WERI-Rb-1 (cell line): ENCODE measurements around the gene TNNC1.

ENCODE experiments used
- DNase-seq: peaks from one replicate; pipeline ENCODE4 v3.0.0-alpha.2; 2020
- H3K27ac ChIP-seq: fragments of 250-450 bp; sonication (Bioruptor Pico); 2 replicates; pipeline ENCODE4 v1.5.1; 2020; ENCODE audit warnings: mild to moderate bottlenecking, moderate library complexity
- H3K27me3 ChIP-seq: fragments of 250-450 bp; sonication (Bioruptor Pico); 2 replicates; pipeline ENCODE4 v1.5.1; 2021; ENCODE audit warnings: mild to moderate bottlenecking, low read depth, moderate library complexity; ENCODE audit not compliant: insufficient read depth, severe bottlenecking
- H3K36me3 ChIP-seq: fragments of 250-450 bp; sonication (Bioruptor Pico); 2 replicates; pipeline ENCODE4 v1.5.1; 2020; ENCODE audit warnings: mild to moderate bottlenecking, moderate library complexity
- H3K4me3 ChIP-seq: 2 replicates; pipeline ENCODE4 v1.5.1; 2011; ENCODE audit warnings: low read depth, mild to moderate bottlenecking, control low read depth, low read length
- H3K9me3 ChIP-seq: fragments of 250-450 bp; sonication (Bioruptor Pico); 2 replicates; pipeline ENCODE4 v1.5.1; 2021; ENCODE audit warnings: mild to moderate bottlenecking, moderate library complexity; ENCODE audit not compliant: severe bottlenecking
- TF ChIP-seq, protein P1 (sequence below): IDR thresholded peaks from 2 replicates; pipeline ENCODE4 v1.5.1; 2011; ENCODE audit warnings: low read depth, mild to moderate bottlenecking, control low read depth, inconsistent platforms, low read length

Gene TNNC1

DNA sequence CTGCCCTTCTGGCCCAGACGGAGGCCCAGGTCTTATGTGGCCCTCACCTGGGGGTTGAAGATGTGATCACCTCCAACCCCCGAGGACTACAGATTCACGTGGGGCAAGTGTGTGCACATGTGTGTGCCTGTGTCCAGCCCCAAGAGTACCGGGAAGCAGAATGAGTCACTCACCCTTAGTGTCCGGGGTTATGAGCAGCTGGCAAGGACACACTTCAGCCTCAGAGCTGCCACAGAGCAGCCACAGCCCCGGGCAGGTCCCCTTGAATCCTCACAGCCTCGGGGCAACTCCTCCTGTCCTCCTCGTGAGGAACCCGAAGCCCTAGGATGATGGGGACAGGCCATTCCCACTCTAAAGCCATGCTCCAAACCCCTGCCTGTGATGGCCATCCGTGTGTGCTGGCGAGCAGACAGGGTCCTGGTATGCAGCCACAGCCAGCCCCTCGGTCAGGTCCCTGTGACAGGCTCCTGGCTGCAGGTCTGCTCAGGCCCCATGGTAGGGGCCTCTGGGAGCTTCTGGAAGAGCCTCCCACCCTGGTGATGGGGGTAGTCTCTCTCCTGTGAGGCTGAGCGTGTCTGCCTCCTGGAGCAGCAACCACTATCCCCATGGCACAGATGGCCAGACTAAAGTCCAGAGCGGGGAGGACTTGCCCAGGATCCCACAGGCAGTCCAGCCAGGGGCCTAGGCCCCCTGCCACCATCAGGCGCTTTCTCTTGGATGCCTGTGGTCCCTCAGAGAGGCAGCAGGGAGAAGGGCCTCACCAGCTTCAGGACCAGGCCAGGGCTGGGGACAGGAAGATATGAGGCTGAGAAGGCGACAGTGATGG is 42.1 kb upstream of the TNNC1 start:
- TF ChIP-seq, protein P1, sequence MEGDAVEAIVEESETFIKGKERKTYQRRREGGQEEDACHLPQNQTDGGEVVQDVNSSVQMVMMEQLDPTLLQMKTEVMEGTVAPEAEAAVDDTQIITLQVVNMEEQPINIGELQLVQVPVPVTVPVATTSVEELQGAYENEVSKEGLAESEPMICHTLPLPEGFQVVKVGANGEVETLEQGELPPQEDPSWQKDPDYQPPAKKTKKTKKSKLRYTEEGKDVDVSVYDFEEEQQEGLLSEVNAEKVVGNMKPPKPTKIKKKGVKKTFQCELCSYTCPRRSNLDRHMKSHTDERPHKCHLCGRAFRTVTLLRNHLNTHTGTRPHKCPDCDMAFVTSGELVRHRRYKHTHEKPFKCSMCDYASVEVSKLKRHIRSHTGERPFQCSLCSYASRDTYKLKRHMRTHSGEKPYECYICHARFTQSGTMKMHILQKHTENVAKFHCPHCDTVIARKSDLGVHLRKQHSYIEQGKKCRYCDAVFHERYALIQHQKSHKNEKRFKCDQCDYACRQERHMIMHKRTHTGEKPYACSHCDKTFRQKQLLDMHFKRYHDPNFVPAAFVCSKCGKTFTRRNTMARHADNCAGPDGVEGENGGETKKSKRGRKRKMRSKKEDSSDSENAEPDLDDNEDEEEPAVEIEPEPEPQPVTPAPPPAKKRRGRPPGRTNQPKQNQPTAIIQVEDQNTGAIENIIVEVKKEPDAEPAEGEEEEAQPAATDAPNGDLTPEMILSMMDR, result no peak
- Histone ChIP-seq H3K27ac (peak overlapping the region; percentile 43), H3K4me3 (no peak overlapping the region), H3K36me3 (peaks cover 27% of the 10 kb centered on the region), H3K9me3 (no peaks in the 10 kb centered on the region), H3K27me3 (no peaks in the 10 kb centered on the region)
- no peak for DNase-seq

DNA sequence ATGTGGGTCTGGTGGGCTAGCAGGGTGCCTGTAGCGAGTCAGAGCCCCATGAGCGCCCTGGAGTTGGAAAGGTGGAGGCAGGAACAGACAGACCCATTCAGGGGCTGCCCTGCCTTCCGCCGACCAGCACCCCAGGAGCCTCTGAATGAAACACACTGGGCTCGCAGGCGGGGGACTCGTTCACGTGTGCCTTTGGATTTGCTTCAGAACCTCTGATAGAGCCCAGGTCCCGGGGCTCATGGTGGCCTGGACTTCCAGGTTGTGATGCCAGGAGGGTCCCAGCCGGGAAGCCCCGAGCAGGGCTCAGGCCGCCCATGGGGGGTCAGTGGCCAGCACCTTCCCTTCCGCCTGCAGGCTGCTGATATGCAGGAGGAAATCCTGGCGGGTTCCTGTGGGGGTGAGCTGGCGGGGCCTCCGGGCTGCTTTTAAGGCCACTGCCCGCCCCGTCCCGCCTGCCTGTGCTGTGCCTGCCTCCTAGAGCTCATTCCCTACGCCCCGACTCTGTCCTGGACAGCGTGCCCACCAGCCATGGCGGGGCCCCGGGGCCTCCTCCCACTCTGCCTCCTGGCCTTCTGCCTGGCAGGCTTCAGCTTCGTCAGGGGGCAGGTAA is 41.1 kb upstream of the TNNC1 start, which contains the start of gene STAB1:
Gene STAB1 (plus strand): TSS at position 453 of the 610 bp plus-strand sequence. CDS start 76 bp downstream, at position 529.
- Histone ChIP-seq H3K9me3 (no peaks in the 10 kb centered on the region), H3K27me3 (no peaks in the 10 kb centered on the region), H3K36me3 (peaks cover 37% of the 10 kb centered on the region), H3K27ac (peak within 1 kb of the TSS; percentile 43), H3K4me3 (no peak within 1 kb of the TSS)
- TF ChIP-seq, protein P1, result no peak
- no peak for DNase-seq

DNA sequence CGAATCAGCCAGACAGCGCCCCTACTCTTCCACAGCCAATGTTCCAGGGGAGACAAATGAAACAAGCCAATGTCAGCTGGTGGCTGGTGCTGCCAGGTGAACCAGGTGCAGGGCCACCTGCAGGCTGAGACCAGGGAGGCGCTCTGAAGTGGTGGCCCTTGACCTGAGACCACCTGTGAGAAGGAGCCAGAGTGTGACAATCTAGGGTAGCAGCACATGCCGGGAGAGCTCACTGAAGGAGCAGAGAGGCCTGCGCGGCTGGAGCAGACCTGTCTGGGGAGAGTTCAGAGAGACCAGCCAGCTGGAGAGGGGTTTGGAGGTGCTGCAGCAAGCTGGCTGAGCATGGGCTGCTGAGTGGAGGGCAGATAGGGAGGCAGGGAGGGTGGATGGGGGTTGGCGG is 40.6 kb upstream of the TNNC1 start:
- H3K4me3 ChIP-seq, result no peak overlapping the region
- H3K9me3 ChIP-seq, result no peaks in the 10 kb centered on the region
- no peak for DNase-seq
- TF ChIP-seq, protein P1, result peak; percentile 17; the same call in 1 of the 2 replicates
- peaks cover 43% of the 10 kb centered on the region for H3K36me3 ChIP-seq
- no peak overlapping the region for H3K27ac ChIP-seq
- no peaks in the 10 kb centered on the region for H3K27me3 ChIP-seq

DNA sequence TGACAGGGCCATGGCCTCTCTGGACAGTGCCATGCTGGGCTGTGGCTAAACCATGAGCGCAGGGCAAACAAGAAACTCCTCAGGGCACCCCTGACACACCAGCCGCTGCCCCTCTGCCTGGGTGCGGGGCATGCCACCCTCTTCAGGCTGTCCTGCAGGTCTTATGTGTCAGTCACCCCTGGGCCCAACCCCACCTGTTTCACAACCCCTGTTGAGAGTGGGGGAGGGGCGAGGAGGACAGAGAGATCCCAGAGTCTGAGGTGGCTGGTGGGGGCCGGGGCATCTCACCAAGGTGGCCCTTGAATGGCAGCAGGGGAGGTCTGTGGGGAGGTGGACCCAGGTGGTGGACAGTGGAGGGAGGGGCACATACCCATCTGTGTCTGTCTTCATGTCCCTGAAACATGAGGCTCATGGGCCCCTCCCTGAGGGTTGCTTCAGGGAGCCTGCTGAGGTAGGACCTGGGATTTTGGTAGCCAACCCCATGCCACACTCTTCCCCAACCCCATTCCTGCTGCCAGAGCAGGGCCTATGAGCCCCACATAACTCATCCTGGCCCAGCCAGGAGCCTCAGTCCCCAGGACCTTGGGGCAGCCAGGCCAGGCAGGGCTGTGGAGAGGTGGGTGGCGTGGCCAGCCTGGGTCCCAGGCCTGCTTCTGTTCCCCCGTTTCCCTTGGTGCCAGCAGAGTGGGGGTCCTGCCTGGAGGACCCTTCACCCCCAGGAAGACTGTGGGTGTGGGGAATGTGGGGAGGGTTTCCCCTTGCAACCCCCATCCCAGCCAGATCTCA is 39.6 kb upstream of the TNNC1 start:
- Histone ChIP-seq H3K9me3 (no peaks in the 10 kb centered on the region), H3K36me3 (peaks cover 51% of the 10 kb centered on the region), H3K27ac (peak overlapping the region; percentile 47), H3K4me3 (no peak overlapping the region), H3K27me3 (no peaks in the 10 kb centered on the region)
- no peak for DNase-seq
- TF ChIP-seq, protein P1, result no peak

DNA sequence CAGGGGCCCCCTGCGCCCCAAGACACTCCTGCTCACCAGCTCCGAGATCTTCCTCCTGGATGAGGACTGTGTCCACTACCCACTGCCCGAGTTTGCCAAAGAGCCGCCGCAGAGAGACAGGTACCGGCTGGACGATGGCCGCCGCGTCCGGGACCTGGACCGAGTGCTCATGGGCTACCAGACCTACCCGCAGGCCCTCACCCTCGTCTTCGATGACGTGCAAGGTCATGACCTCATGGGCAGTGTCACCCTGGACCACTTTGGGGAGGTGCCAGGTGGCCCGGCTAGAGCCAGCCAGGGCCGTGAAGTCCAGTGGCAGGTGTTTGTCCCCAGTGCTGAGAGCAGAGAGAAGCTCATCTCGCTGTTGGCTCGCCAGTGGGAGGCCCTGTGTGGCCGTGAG is 38.2 kb upstream of the TNNC1 start:
- peaks cover 65% of the 10 kb centered on the region for H3K36me3 ChIP-seq
- no peaks in the 10 kb centered on the region for H3K9me3 ChIP-seq
- no peaks in the 10 kb centered on the region for H3K27me3 ChIP-seq
- no peak overlapping the region for H3K4me3 ChIP-seq
- no peak overlapping the region for H3K27ac ChIP-seq
- no peak for DNase-seq
- TF ChIP-seq, protein P1, result no peak
